ENCODE data around the gene KRTCAP3. TPM values are rescaled to one million over a fixed set of nuclear protein-coding genes. Genes with fewer than 3 reads are reported as not detected.
A peak's percentile ranks its signal among the peaks of the same experiment; 100 is the strongest.

KRTCAP3 gene
- total and polyA plus RNA-seq, 4 donors = 1.8 to 13.9 (median 3.1) TPM

DNA sequence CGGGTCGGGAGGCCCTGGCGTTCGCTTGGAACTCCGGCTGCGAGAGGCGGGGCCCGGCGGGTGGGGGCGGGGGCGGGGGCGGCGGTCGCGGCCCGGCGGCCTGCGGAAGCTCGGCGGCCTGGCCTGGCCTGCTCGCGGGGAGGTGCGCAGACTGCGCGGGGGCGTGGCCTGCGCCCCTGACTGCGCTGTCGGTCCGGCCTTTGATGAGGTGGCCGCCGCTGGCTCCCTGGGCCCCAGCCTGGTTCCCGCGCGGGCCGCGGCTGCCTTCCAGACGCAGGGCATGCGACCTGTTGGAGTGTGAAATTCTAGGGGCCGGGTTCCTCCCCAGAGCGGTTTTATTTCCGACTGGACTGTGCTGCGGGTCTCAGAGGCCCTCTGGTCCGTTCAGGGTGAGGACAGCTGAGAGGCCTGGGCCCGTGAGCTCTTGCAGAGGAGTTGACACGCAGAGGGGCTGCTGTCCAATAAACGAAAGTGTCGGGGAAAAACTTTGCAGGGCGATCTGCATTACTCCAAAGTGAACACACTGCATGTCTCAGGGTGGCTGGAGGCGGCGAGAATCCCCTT is 13.1 kb upstream of the KRTCAP3 start:
- Histone ChIP-seq H3K27ac (ENCODE audit: low read depth in 1 of 2, low read length in 2 of 2) (peak overlapping the region; percentile 62 to 76), H3K36me3 (ENCODE audit: control insufficient read depth in 1 of 2, insufficient read depth in 2 of 2, low read length in 1 of 2) (peaks cover 0 to 3% of the 10 kb centered on the region in 2 donors), H3K4me3 (ENCODE audit: low read length in 2 of 2) (peak overlapping the region; percentile 61 to 83), H3K27me3 (ENCODE audit: control insufficient read depth in 1 of 2, insufficient read depth in 2 of 2, low read length in 1 of 2) (no peaks in the 10 kb centered on the region), H3K9me3 (ENCODE audit: control insufficient read depth, low read length) (no peaks in the 10 kb centered on the region), H3K4me1 (ENCODE audit: control insufficient read depth in 1 of 2, insufficient read depth in 2 of 2, low read length in 2 of 2) (peaks cover 0 to 2% of the 10 kb centered on the region in 2 donors)
- 0% methylated on average over 46 to 51 of the region's 51 CpGs for WGBS, 2 donors
- DNase-seq (peak; percentile 92 to 94), ATAC-seq (ENCODE audit: low FRiP score) (peak; percentile 94)
- intact Hi-C loops (cut with DNase I) = loop anchor here (1.0 to 5.0 kb wide), 5 partner anchors 20 to 72 kb away; partner anchors contain the start of genes PPM1G (in 2 of the 2), GTF3C2 (in 1 of the 2) and ZNF513 (in 1 of the 2)

DNA sequence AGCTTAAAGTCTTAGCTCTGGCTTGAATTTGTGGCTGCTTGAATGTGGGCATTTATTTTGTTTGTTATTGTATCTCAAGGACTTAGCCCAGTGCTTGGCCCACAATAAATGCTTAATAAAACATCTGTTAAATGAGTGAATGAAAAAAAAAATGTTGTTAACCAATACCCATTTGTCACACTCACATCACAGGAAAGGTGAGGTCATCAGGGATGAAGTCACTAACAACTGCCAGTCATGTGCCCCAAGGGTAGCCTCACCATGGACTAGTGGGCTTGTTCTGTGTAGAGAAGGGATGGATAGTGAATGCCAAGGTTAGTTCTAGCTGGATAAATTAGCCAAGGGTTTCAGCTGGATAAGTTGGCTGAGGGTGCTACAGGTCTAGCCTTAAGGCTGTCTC is 10.8 kb upstream of the KRTCAP3 start:
- peaks cover 0 to 2% of the 10 kb centered on the region in 2 donors for H3K4me1 ChIP-seq (ENCODE audit: control insufficient read depth in 1 of 2, insufficient read depth in 2 of 2, low read length in 2 of 2)
- no peak for DNase-seq
- intact Hi-C loops (cut with DNase I) = no loop called here
- peaks cover 6 to 7% of the 10 kb centered on the region in 2 donors for H3K36me3 ChIP-seq (ENCODE audit: control insufficient read depth in 1 of 2, insufficient read depth in 2 of 2, low read length in 1 of 2)
- H3K4me3 ChIP-seq (ENCODE audit: low read length in 2 of 2) = no peak overlapping the region
- no peaks in the 10 kb centered on the region for H3K9me3 ChIP-seq (ENCODE audit: control insufficient read depth, low read length)
- H3K27ac ChIP-seq (ENCODE audit: low read depth in 1 of 2, low read length in 2 of 2) = no peak overlapping the region
- H3K27me3 ChIP-seq (ENCODE audit: control insufficient read depth in 1 of 2, insufficient read depth in 2 of 2, low read length in 1 of 2) = no peaks in the 10 kb centered on the region
- ATAC-seq (ENCODE audit: low FRiP score) = no peak

DNA sequence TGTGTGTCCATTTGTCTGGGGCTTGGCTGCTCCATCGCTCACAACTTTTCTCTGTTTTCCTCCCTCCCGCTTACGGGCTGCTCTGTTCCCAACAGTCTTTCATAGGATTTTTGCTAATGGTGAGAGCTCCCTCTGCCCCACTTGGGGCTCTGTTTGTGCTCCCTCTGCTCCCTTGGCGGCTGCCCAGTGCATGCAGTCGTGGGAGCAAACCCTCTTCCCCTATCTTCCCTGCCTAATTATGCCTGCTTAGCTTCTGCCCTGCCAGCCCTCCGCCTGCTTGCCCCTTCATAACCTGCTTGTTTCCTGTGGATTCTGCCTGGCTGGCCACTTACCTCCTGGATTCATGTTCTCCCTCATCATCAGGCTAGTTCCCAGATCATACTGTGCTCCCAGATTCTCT is 6.6 kb upstream of the KRTCAP3 start:
- ATAC-seq (ENCODE audit: low FRiP score) = no peak
- DNase-seq = no peak
- no peaks in the 10 kb centered on the region for H3K4me1 ChIP-seq (ENCODE audit: control insufficient read depth in 1 of 2, insufficient read depth in 2 of 2, low read length in 2 of 2)
- no peaks in the 10 kb centered on the region for H3K9me3 ChIP-seq (ENCODE audit: control insufficient read depth, low read length)
- intact Hi-C loops (cut with DNase I) = no loop called here
- H3K4me3 ChIP-seq (ENCODE audit: low read length in 2 of 2) = no peak overlapping the region
- peaks cover 10 to 15% of the 10 kb centered on the region in 2 donors for H3K36me3 ChIP-seq (ENCODE audit: control insufficient read depth in 1 of 2, insufficient read depth in 2 of 2, low read length in 1 of 2)
- no peaks in the 10 kb centered on the region for H3K27me3 ChIP-seq (ENCODE audit: control insufficient read depth in 1 of 2, insufficient read depth in 2 of 2, low read length in 1 of 2)
- 83 to 85% methylated on average over 6 of the region's 6 CpGs for WGBS, 2 donors
- no peak overlapping the region for H3K27ac ChIP-seq (ENCODE audit: low read depth in 1 of 2, low read length in 2 of 2)

DNA sequence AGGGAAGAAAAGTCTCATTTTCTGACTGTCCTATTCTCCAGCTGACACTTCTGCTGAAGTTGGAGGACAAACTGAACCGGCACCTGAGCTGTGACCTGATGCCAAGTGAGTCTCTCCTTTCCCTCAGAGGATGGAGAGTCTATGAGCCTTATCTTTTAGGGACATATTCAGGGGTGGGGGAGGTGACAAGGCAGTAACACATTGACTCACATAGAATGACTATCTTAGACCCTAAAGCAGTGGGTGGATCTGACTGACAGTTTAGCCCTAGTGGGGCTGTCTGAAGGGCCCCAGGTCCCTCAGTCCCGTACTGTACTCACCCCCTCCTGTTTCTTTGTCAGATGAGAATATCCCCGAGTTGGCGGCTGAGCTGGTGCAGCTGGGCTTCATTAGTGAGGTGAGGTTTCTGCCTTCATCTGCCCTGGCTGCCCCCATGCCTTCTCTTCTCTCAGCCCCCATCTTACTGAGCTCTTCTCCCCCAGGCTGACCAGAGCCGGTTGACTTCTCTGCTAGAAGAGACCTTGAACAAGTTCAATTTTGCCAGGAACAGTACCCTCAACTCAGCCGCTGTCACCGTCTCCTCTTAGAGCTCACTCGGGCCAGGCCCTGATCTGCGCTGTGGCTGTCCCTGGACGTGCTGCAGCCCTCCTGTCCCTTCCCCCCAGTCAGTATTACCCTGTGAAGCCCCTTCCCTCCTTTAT is 805 bp upstream of the KRTCAP3 start:
- ATAC-seq (ENCODE audit: low FRiP score) (no peak), DNase-seq (no peak)
- no peaks in the 10 kb centered on the region for H3K4me1 ChIP-seq (ENCODE audit: control insufficient read depth in 1 of 2, insufficient read depth in 2 of 2, low read length in 2 of 2)
- no peaks in the 10 kb centered on the region for H3K27me3 ChIP-seq (ENCODE audit: control insufficient read depth in 1 of 2, insufficient read depth in 2 of 2, low read length in 1 of 2)
- H3K27ac ChIP-seq (ENCODE audit: low read depth in 1 of 2, low read length in 2 of 2) = no peak overlapping the region
- intact Hi-C loops (cut with DNase I) = no loop called here
- peaks cover 4 to 15% of the 10 kb centered on the region in 2 donors for H3K36me3 ChIP-seq (ENCODE audit: control insufficient read depth in 1 of 2, insufficient read depth in 2 of 2, low read length in 1 of 2)
- H3K9me3 ChIP-seq (ENCODE audit: control insufficient read depth, low read length) = no peaks in the 10 kb centered on the region
- no peak overlapping the region for H3K4me3 ChIP-seq (ENCODE audit: low read length in 2 of 2)
- WGBS, 2 donors = 79 to 83% methylated on average over 10 of the region's 10 CpGs

DNA sequence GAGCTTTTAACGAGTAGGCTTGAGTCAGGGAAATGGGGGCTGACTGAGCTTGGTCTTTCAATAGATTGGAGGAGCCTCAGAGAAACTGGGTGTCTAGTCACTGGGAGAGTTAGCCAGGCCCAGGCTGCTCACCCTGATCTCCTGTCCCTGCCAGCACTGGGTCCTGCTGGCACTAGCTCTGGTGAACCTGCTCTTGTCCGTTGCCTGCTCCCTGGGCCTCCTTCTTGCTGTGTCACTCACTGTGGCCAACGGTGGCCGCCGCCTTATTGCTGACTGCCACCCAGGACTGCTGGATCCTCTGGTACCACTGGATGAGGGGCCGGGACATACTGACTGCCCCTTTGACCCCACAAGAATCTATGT is 720 bp downstream of the KRTCAP3 start:
- Histone ChIP-seq H3K27me3 (ENCODE audit: control insufficient read depth in 1 of 2, insufficient read depth in 2 of 2, low read length in 1 of 2) (no peaks in the 10 kb centered on the region), H3K36me3 (ENCODE audit: control insufficient read depth in 1 of 2, insufficient read depth in 2 of 2, low read length in 1 of 2) (peaks cover 0 to 9% of the 10 kb centered on the region in 2 donors), H3K9me3 (ENCODE audit: control insufficient read depth, low read length) (no peaks in the 10 kb centered on the region), H3K4me1 (ENCODE audit: control insufficient read depth in 1 of 2, insufficient read depth in 2 of 2, low read length in 2 of 2) (no peaks in the 10 kb centered on the region), H3K4me3 (ENCODE audit: low read length in 2 of 2) (no peak overlapping the region), H3K27ac (ENCODE audit: low read depth in 1 of 2, low read length in 2 of 2) (peak overlapping the region in 1 of 2 donors; percentile 16)
- ATAC-seq (ENCODE audit: low FRiP score) = no peak
- intact Hi-C loops (cut with DNase I) = no loop called here
- DNase-seq = no peak
- WGBS, 2 donors = 72 to 73% methylated on average over 6 of the region's 6 CpGs

DNA sequence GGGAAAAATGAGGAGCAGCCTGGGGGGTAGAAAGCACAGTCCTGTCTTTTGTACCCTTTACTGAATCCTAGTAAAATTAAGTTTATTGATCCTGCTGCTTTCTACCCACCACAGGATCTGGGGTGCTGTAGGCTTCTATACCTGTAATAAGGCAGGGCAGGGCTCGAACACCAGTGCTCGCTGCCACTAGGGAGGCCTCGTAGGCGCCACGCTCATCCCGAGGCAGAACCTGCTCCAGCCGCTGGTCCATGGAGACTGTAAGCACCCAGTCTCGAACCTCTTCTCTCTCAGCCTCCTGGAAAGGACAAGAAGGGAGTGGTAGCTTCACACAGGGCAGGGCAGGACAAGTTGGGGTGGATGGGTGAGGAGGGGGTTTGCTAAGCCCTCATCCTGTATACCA is 3.0 kb downstream of the KRTCAP3 start:
- ATAC-seq (ENCODE audit: low FRiP score) (no peak), DNase-seq (no peak)
- WGBS, 2 donors = 90% methylated on average over 8 of the region's 8 CpGs
- no peak overlapping the region for H3K4me3 ChIP-seq (ENCODE audit: low read length in 2 of 2)
- no peaks in the 10 kb centered on the region for H3K4me1 ChIP-seq (ENCODE audit: control insufficient read depth in 1 of 2, insufficient read depth in 2 of 2, low read length in 2 of 2)
- no peak overlapping the region for H3K27ac ChIP-seq (ENCODE audit: low read depth in 1 of 2, low read length in 2 of 2)
- H3K27me3 ChIP-seq (ENCODE audit: control insufficient read depth in 1 of 2, insufficient read depth in 2 of 2, low read length in 1 of 2) = no peaks in the 10 kb centered on the region
- intact Hi-C loops (cut with DNase I) = no loop called here
- peaks cover 5 to 11% of the 10 kb centered on the region in 2 donors for H3K36me3 ChIP-seq (ENCODE audit: control insufficient read depth in 1 of 2, insufficient read depth in 2 of 2, low read length in 1 of 2)
- H3K9me3 ChIP-seq (ENCODE audit: control insufficient read depth, low read length) = no peaks in the 10 kb centered on the region

DNA sequence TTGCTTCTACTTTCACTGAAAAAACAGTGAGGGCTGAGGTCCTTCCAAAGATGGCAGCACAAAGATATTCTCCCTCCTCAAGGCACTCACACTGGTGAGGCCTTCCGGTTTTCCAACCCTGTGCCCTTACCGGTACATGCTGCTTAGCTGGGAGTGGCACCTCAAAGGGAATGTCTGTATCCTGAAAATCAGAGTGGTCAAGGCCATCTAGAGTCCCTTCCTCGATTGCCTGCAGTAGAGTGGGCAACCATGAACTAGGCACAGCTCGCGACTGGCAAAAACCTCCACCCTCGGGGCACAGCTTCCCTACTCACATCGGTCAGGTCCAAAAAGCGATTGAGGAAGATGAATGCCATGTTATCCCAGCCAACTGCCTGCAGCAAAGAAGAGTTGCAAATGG is 3.4 kb downstream of the KRTCAP3 start:
- Histone ChIP-seq H3K36me3 (ENCODE audit: control insufficient read depth in 1 of 2, insufficient read depth in 2 of 2, low read length in 1 of 2) (peaks cover 5 to 9% of the 10 kb centered on the region in 2 donors), H3K4me1 (ENCODE audit: control insufficient read depth in 1 of 2, insufficient read depth in 2 of 2, low read length in 2 of 2) (no peaks in the 10 kb centered on the region), H3K9me3 (ENCODE audit: control insufficient read depth, low read length) (no peaks in the 10 kb centered on the region), H3K27ac (ENCODE audit: low read depth in 1 of 2, low read length in 2 of 2) (no peak overlapping the region), H3K4me3 (ENCODE audit: low read length in 2 of 2) (no peak overlapping the region), H3K27me3 (ENCODE audit: control insufficient read depth in 1 of 2, insufficient read depth in 2 of 2, low read length in 1 of 2) (no peaks in the 10 kb centered on the region)
- ATAC-seq (ENCODE audit: low FRiP score) (no peak), DNase-seq (no peak)
- intact Hi-C loops (cut with DNase I) = no loop called here
- WGBS, 2 donors = 90% methylated on average over 8 of the region's 8 CpGs

DNA sequence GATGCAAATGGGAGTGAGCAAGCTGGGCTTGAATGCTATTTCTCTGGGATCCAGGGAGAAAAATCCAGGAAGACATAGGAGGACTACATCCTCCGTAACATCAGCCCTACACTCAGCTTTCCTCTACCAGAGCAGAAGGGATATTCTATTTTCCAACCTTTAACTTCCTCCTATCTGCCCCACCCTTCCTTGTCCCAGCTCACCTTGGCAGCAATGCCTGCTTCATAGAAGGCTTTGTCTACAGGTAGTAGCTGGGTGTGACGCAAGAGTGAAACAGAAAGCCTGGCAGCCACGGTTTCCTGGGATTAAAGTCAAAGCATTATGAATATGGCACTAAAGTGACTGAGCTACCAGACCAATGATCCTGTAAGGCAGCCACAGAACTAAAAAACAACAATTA is 3.9 kb downstream of the KRTCAP3 start:
- no peak overlapping the region for H3K4me3 ChIP-seq (ENCODE audit: low read length in 2 of 2)
- no peak for DNase-seq
- peaks cover 5 to 6% of the 10 kb centered on the region in 2 donors for H3K36me3 ChIP-seq (ENCODE audit: control insufficient read depth in 1 of 2, insufficient read depth in 2 of 2, low read length in 1 of 2)
- intact Hi-C loops (cut with DNase I) = no loop called here
- no peaks in the 10 kb centered on the region for H3K9me3 ChIP-seq (ENCODE audit: control insufficient read depth, low read length)
- WGBS, 2 donors = 86 to 89% methylated on average over 3 of the region's 3 CpGs
- H3K27me3 ChIP-seq (ENCODE audit: control insufficient read depth in 1 of 2, insufficient read depth in 2 of 2, low read length in 1 of 2) = no peaks in the 10 kb centered on the region
- no peak for ATAC-seq (ENCODE audit: low FRiP score)
- no peaks in the 10 kb centered on the region for H3K4me1 ChIP-seq (ENCODE audit: control insufficient read depth in 1 of 2, insufficient read depth in 2 of 2, low read length in 2 of 2)
- H3K27ac ChIP-seq (ENCODE audit: low read depth in 1 of 2, low read length in 2 of 2) = no peak overlapping the region

DNA sequence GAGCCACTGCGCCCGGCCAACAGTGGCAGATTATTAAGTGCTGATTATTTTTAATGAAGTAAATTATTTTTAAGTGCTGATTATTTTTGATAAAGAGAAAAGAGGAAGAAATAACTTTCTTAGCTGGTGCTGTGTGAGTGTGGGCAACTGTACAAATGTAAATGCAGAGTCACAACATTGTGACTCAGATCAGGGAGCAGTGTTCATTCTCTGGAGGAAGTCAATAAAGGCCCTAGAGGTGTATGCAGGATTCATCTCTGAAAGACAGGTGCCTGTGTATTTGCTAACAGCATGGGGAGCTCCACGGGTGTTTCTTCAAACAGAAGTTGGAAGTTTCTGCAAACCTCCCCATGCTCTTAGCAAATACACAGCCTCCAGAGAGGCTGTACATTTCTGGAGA is 6.2 kb downstream of the KRTCAP3 start:
- 57 to 80% methylated on average over 3 of the region's 3 CpGs for WGBS, 2 donors
- no peak for DNase-seq
- peaks cover 4 to 5% of the 10 kb centered on the region in 2 donors for H3K36me3 ChIP-seq (ENCODE audit: control insufficient read depth in 1 of 2, insufficient read depth in 2 of 2, low read length in 1 of 2)

More for the DNA sequence above, 6.2 kb downstream of the KRTCAP3 start:
- H3K4me1 ChIP-seq (ENCODE audit: control insufficient read depth in 1 of 2, insufficient read depth in 2 of 2, low read length in 2 of 2) = no peaks in the 10 kb centered on the region
- intact Hi-C loops (cut with DNase I) = no loop called here
- no peak for ATAC-seq (ENCODE audit: low FRiP score)
- H3K27ac ChIP-seq (ENCODE audit: low read depth in 1 of 2, low read length in 2 of 2) = no peak overlapping the region
- no peaks in the 10 kb centered on the region for H3K27me3 ChIP-seq (ENCODE audit: control insufficient read depth in 1 of 2, insufficient read depth in 2 of 2, low read length in 1 of 2)
- no peak overlapping the region for H3K4me3 ChIP-seq (ENCODE audit: low read length in 2 of 2)
- no peaks in the 10 kb centered on the region for H3K9me3 ChIP-seq (ENCODE audit: control insufficient read depth, low read length)
